ENCODE data around the gene STK4.

The STK4 gene

DNA sequence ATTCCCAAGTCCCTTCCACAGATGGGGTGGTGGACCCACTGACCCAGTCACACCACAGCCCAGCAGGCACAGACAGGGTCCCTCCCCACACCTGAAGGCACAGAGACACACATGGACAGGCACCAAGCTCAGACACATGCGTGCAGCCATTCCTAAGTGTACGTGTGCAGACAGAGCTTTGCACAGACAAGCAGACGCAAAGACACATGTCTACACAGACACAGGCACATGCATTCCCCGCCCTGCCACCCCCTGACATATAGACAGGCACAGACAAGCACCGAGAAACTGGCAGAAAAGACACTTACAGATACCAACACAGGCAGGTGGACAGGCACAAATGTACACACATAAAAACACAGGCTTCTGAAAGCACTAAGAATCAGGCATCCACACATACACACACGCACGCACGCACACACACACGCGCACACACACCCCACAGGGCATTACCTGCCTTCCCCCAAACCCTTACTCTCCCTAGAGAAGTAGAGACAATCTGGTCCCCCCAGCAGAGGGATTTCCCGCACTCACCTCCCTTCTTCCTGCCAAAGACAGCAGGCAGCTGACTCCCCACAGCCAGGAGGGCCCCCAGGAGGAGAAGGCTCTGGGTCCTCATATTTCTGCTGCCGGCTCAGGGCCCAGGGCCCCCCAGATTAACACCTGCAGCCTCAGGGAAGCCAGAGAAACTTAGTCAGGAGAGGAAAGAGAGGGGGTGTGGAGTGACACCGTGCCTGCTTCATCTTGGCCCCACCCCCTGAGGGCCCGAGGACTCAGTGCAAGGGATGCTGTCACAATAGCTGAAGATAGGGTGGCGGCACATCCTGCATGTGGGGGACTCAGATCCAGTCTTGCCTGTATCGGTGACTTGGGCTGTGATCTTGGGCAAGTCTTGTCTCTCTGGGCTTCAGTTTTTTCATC, 148.4 kb downstream of the STK4 start, which contains the start of gene WFDC5:
WFDC5 (minus strand) TSS at position 710 of the 921 bp plus-strand sequence; CDS start at position 619, 91 bp downstream.
- Histone ChIP-seq H3K9me3 (ENCODE audit: control insufficient read depth, insufficient read depth, low read depth, low read length) (no peaks in the 10 kb centered on the region), H3K27ac (ENCODE audit: low read depth, low read length) (no peak within 1 kb of the TSS), H3K4me1 (ENCODE audit: control insufficient read depth, insufficient read depth, low read length) (no peaks in the 10 kb centered on the region), H3K9ac (ENCODE audit: low read length) (no peak within 1 kb of the TSS), H3K27me3 (ENCODE audit: control insufficient read depth, insufficient read depth, low read length) (no peaks in the 10 kb centered on the region), H3K36me3 (ENCODE audit: control insufficient read depth, insufficient read depth, low read length) (no peaks in the 10 kb centered on the region), H3K4me3 (ENCODE audit: low read depth, low read length) (no peak within 1 kb of the TSS)

- H3K9me3 ChIP-seq (ENCODE audit: control insufficient read depth, insufficient read depth, low read depth, low read length) = no peaks in the 10 kb centered on the region
- no peak overlapping the region for H3K27ac ChIP-seq (ENCODE audit: low read depth, low read length)
- no peaks in the 10 kb centered on the region for H3K27me3 ChIP-seq (ENCODE audit: control insufficient read depth, insufficient read depth, low read length)
- H3K36me3 ChIP-seq (ENCODE audit: control insufficient read depth, insufficient read depth, low read length) = no peaks in the 10 kb centered on the region
- no peak overlapping the region for H3K4me3 ChIP-seq (ENCODE audit: low read depth, low read length)
- no peaks in the 10 kb centered on the region for H3K4me1 ChIP-seq (ENCODE audit: control insufficient read depth, insufficient read depth, low read length)
- no peak overlapping the region for H3K9ac ChIP-seq (ENCODE audit: low read length)
These were observed 149.1 kb downstream of the STK4 start for GRCh38 chr20:45115386-45115774.

DNA sequence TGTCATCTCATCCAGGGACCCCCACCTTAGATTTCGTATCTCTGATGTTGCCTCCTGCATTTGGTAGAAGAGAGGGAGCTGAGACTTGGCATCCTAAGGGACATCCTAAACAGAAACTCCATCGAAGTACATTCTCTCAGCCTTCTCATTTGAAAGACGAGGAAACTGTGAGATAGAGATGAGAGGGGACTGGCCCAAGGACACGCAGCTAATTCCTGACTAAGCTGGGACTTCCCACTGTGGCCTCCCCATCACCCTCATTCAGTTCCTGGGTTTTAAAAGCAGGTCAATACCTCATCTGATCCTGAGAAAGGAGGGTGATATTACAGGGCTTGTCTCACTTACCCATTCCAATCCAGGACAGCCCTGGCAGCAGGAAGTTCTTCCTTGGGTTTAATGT, 149.5 kb downstream of the STK4 start:
- Histone ChIP-seq H3K4me3 (ENCODE audit: low read depth, low read length) (no peak overlapping the region), H3K27me3 (ENCODE audit: control insufficient read depth, insufficient read depth, low read length) (no peaks in the 10 kb centered on the region), H3K9ac (ENCODE audit: low read length) (no peak overlapping the region), H3K4me1 (ENCODE audit: control insufficient read depth, insufficient read depth, low read length) (no peaks in the 10 kb centered on the region), H3K27ac (ENCODE audit: low read depth, low read length) (no peak overlapping the region), H3K36me3 (ENCODE audit: control insufficient read depth, insufficient read depth, low read length) (no peaks in the 10 kb centered on the region), H3K9me3 (ENCODE audit: control insufficient read depth, insufficient read depth, low read depth, low read length) (no peaks in the 10 kb centered on the region)

GRCh38 chr20:45117581-45117980, 151.3 kb downstream of the STK4 start:
- Histone ChIP-seq H3K4me3 (ENCODE audit: low read depth, low read length) (no peak overlapping the region), H3K4me1 (ENCODE audit: control insufficient read depth, insufficient read depth, low read length) (no peaks in the 10 kb centered on the region), H3K9me3 (ENCODE audit: control insufficient read depth, insufficient read depth, low read depth, low read length) (no peaks in the 10 kb centered on the region), H3K9ac (ENCODE audit: low read length) (no peak overlapping the region), H3K36me3 (ENCODE audit: control insufficient read depth, insufficient read depth, low read length) (no peaks in the 10 kb centered on the region), H3K27me3 (ENCODE audit: control insufficient read depth, insufficient read depth, low read length) (no peaks in the 10 kb centered on the region), H3K27ac (ENCODE audit: low read depth, low read length) (no peak overlapping the region)

DNA sequence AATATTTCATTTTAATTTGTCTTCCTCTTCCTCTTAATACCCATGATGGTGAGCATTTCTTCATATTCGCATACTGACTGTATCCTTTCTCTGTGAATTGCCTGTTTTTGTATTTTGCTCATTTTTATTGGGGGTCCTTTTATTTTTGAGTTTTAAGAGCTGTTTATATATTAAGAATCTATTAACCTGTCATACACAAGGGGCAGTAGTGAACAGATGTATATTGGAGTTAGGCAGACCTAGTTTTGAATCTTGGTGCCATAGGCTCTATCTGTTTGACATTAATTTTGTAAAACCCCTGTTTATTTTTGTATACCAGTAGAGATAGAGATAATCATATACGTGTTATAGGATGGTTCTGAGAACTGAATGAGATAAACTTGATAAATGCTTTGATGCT, 151.7 kb downstream of the STK4 start:
- H3K36me3 ChIP-seq (ENCODE audit: control insufficient read depth, insufficient read depth, low read length) = no peaks in the 10 kb centered on the region
- H3K9ac ChIP-seq (ENCODE audit: low read length) = no peak overlapping the region
- H3K27me3 ChIP-seq (ENCODE audit: control insufficient read depth, insufficient read depth, low read length) = no peaks in the 10 kb centered on the region
- no peaks in the 10 kb centered on the region for H3K4me1 ChIP-seq (ENCODE audit: control insufficient read depth, insufficient read depth, low read length)
- no peak overlapping the region for H3K4me3 ChIP-seq (ENCODE audit: low read depth, low read length)
- no peak overlapping the region for H3K27ac ChIP-seq (ENCODE audit: low read depth, low read length)
- no peaks in the 10 kb centered on the region for H3K9me3 ChIP-seq (ENCODE audit: control insufficient read depth, insufficient read depth, low read depth, low read length)

DNA sequence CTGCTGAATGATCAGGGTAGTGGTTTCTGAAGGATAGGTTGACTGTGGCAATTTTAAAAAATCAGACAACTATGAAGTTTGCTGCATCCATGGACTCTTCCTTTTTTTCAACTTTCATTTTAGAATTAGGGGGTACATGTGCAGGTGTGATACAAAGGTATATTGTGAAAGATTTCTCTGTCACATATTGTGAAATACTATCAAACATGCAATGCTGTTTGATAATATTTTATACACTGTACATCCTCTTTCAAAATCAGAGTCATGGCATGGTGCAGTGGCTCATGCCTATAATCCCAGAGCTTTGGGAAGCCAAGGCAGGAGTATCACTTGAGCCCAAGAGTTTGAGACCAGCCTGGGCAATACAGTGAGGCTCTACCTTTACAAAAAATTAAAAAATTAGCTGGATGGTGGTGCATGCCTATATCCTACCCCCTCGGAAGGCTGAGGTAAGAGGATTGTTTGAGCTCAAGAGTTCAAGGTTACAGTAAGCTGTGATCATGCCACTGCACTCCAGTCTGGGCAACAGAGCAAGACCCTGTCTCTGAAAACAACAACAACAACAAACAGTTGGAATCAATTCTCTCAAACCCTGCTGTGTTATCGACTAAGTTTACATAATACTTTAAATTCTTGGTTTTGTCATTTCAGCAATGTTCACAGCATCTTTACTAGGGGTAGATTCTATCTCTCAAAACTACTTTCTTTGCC, 153.4 kb downstream of the STK4 start:
- Histone ChIP-seq H3K4me3 (ENCODE audit: low read depth, low read length) (no peak overlapping the region), H3K9ac (ENCODE audit: low read length) (no peak overlapping the region), H3K36me3 (ENCODE audit: control insufficient read depth, insufficient read depth, low read length) (no peaks in the 10 kb centered on the region), H3K27ac (ENCODE audit: low read depth, low read length) (no peak overlapping the region), H3K9me3 (ENCODE audit: control insufficient read depth, insufficient read depth, low read depth, low read length) (no peaks in the 10 kb centered on the region), H3K27me3 (ENCODE audit: control insufficient read depth, insufficient read depth, low read length) (no peaks in the 10 kb centered on the region), H3K4me1 (ENCODE audit: control insufficient read depth, insufficient read depth, low read length) (no peaks in the 10 kb centered on the region)

DNA sequence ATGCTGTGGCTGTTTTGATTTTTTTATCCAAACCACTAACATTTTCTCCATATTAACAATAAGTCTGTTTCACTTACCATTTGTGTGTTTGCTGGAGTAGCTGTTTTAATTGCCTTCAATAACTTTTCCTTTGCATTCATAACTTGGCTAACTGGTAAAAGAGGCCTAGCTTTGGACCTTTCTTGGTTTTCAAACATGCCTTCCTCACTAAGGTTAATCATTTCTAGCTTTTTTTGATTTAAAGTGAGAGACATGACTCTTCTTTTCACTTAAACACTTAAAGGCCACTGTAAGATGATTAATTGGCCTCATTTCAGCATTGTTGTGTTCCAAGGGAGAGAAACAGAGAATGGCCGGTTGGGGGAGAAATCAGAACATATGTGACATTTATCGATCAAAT, 155.1 kb downstream of the STK4 start:
- H3K9ac ChIP-seq (ENCODE audit: low read length) = no peak overlapping the region
- no peak overlapping the region for H3K4me3 ChIP-seq (ENCODE audit: low read depth, low read length)
- no peaks in the 10 kb centered on the region for H3K4me1 ChIP-seq (ENCODE audit: control insufficient read depth, insufficient read depth, low read length)
- no peaks in the 10 kb centered on the region for H3K36me3 ChIP-seq (ENCODE audit: control insufficient read depth, insufficient read depth, low read length)
- H3K27ac ChIP-seq (ENCODE audit: low read depth, low read length) = no peak overlapping the region
- no peaks in the 10 kb centered on the region for H3K27me3 ChIP-seq (ENCODE audit: control insufficient read depth, insufficient read depth, low read length)
- no peaks in the 10 kb centered on the region for H3K9me3 ChIP-seq (ENCODE audit: control insufficient read depth, insufficient read depth, low read depth, low read length)

- no peak within 1 kb of the TSS for H3K27ac ChIP-seq (ENCODE audit: low read depth, low read length)
- no peak within 1 kb of the TSS for H3K9ac ChIP-seq (ENCODE audit: low read length)
- no peaks in the 10 kb centered on the region for H3K9me3 ChIP-seq (ENCODE audit: control insufficient read depth, insufficient read depth, low read depth, low read length)
- H3K4me1 ChIP-seq (ENCODE audit: control insufficient read depth, insufficient read depth, low read length) = no peaks in the 10 kb centered on the region
- no peaks in the 10 kb centered on the region for H3K27me3 ChIP-seq (ENCODE audit: control insufficient read depth, insufficient read depth, low read length)
- H3K4me3 ChIP-seq (ENCODE audit: low read depth, low read length) = no peak within 1 kb of the TSS
- H3K36me3 ChIP-seq (ENCODE audit: control insufficient read depth, insufficient read depth, low read length) = no peaks in the 10 kb centered on the region
These were observed 158.1 kb downstream of the STK4 start, which contains the start of gene WFDC12 for GRCh38 chr20:45124365-45124764. Gene WFDC12, minus strand, starts transcription at chr20:45124465. Its CDS starts 18 bp downstream, at chr20:45124447.

DNA sequence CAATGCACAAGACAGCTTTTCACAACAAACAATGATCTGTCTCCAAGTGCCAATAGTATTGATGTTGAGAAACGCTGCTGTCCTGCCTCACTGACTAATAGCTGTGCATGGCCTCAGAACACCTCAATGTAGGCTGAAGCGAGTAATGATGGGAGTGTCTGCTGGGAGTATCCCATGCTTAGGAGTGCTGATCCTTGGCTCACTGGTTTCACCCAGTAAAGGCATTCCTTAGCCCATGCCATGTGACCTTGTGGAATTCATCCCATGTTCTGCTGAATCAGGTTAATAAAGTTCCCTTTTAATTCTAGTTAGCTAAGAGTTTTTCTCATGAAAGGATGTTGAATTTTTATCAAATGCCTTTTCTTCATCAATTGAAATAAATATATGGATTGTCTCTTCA, 161.8 kb downstream of the STK4 start:
- Histone ChIP-seq H3K4me1 (ENCODE audit: control insufficient read depth, insufficient read depth, low read length) (no peaks in the 10 kb centered on the region), H3K27me3 (ENCODE audit: control insufficient read depth, insufficient read depth, low read length) (no peaks in the 10 kb centered on the region; the same call in 1 of the 2 replicates), H3K4me3 (ENCODE audit: low read depth, low read length) (no peak overlapping the region), H3K27ac (ENCODE audit: low read depth, low read length) (no peak overlapping the region), H3K9me3 (ENCODE audit: control insufficient read depth, insufficient read depth, low read depth, low read length) (no peaks in the 10 kb centered on the region), H3K36me3 (ENCODE audit: control insufficient read depth, insufficient read depth, low read length) (no peaks in the 10 kb centered on the region), H3K9ac (ENCODE audit: low read length) (no peak overlapping the region)

All from HUES6 (cell line).